GM18870 (cell line): Measurements from ENCODE around the gene IL22RA1.

Experiments used
- ATAC-seq: cut with Tn5 transposase; IDR thresholded peaks from one replicate; pipeline ENCODE4 v1.9.1; 2021; ENCODE audit warnings: moderate library complexity; ENCODE audit not compliant: unreplicated experiment

The IL22RA1 gene

GRCh38 chr1:24117722-24118409 lies 25.1 kb downstream of the IL22RA1 start:
- no peak for ATAC-seq

GRCh38 chr1:24117132-24117531 lies 25.8 kb downstream of the IL22RA1 start:
- ATAC-seq = no peak

- ATAC-seq = no peak
Measured at GRCh38 chr1:24114753-24115152, 28.2 kb downstream of the IL22RA1 start.

DNA sequence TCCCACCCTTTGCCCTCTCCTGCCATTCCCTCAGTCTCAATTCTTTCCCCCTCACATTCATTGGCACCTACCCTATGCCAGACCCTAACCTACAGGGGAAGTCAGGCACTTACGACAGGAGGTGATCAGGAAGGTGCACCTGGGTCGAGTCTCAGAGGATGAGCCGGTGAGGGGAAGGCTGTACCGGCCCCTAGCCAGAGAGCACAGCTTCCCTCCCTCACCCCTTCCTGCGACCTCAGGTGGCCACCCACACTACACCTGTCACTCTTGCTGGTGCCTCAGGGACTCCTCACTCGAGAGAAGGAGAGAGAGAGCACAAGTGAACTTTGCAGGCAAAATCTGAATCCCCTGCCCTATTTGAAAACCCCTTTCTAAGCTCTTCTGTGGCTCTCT lies 29.3 kb downstream of the IL22RA1 start:
- no peak for ATAC-seq

DNA sequence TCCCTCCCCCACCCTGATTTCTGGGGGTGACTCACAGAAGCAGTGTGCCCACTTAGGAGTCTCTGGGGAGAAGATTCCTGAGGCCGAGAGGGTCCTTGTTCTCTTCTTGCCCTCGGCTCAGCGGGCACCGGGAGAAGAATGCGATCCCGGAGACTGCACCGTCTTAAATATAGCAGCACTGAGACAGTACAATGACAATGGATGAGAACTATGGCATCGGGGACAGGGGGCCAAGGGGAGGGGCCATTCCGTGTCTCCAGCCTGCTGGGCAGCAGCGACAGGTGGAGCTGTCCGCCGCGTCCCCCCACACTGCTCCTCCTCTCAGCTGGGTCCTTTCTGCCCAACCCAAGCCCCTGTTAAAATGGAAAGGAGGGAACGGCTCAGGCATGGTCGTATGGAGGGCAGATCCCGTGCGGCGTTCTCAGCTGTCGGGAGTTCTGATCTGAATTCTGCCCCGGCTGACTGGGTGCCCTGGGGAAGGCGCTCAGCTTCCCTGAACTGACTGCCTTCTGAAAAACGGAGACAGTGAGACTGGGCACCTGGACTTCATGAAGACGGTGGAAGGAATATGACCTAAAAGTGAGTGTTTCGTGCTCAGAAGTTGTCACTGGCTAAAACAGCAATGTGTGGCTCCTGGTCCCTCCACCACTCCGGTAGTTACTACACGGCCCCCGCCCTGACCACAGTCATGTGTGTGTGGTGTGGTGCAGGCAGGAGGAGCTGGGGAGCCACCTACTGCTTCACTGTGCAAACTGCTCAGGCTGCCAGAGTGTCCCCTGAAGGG lies 30.8 kb downstream of the IL22RA1 start, which contains the start of gene MYOM3:
Gene MYOM3 (minus strand): TSS at position 140 of the 784 bp plus-strand sequence. CDS start 3,499 bp downstream, outside the sequence.
- ATAC-seq = no peak

DNA sequence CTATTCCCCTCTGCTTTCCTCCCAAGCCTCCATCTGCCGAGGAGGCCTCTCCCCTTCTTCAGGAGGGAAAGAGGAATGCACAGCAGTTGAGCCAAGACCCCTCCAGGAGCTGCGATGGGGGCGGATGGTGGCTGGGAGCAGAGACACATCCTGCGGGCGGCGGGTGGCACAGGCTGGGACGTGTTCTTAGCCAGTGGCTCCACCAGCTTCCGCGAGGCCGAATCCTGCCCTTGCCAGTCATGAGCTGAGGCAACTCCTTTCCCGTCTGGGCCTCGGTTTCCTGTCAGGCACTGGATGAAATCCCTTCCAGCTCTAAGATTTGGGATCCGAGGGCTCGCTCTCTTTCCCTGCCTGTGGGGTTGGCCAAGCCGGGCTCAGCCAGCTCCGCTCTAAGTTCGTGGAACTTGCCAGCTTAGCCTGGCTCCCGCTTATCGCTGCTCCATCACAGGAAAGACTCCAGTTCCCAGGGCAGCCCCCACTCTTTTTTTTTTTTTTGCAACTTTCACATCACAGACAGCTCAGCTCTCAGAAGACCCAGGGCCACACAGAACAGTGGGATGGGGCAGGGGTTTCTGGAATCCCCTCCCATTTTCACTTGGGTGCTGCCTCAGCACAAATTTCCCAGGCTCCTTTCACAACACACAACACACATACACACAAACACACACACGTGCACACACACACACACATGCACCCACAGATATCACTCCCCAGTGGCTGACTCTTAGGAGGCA lies 31.5 kb downstream of the IL22RA1 start:
- no peak for ATAC-seq

GRCh38 chr1:24110642-24111261 lies 32.2 kb downstream of the IL22RA1 start:
- no peak for ATAC-seq

DNA sequence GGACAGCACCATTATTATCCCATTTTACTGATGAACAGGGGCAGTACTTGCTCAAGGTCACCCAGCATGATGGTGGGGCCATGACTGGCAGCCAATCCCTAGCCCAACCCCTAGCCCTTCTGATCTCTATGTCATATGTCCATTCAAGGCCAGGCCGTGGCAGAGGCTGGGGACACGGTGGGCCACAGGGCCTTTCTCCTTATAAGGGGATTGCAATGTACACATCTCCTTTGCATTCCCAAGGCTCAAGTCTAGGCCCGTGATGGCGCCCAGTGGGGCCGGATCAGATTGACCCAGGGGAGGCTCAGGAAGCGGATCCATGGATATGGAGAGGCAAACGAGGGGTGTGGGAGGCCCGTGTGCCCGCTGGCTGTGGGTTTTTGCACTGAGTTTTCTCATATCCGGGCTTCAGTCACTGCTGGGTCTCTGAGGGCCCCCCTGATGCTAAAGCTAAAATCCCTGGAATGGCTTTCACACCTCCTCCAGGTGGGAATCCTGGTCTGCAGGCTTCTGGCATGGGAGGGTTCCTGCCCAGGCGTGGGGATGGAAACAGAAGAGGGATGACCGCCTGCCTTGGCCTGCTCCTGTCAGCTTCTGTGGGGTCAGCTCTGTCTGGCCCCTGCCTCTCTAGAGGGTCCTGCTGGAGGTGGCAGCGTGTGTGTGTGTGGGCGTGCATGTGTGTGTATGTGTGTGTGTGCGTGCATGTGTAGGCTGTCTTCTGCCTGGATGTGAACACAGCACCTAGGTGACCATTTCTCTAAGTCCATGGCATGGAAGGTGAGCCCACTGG lies 33.1 kb downstream of the IL22RA1 start:
- ATAC-seq = no peak

GRCh38 chr1:24109166-24109483 lies 33.8 kb downstream of the IL22RA1 start:
- ATAC-seq = no peak

DNA sequence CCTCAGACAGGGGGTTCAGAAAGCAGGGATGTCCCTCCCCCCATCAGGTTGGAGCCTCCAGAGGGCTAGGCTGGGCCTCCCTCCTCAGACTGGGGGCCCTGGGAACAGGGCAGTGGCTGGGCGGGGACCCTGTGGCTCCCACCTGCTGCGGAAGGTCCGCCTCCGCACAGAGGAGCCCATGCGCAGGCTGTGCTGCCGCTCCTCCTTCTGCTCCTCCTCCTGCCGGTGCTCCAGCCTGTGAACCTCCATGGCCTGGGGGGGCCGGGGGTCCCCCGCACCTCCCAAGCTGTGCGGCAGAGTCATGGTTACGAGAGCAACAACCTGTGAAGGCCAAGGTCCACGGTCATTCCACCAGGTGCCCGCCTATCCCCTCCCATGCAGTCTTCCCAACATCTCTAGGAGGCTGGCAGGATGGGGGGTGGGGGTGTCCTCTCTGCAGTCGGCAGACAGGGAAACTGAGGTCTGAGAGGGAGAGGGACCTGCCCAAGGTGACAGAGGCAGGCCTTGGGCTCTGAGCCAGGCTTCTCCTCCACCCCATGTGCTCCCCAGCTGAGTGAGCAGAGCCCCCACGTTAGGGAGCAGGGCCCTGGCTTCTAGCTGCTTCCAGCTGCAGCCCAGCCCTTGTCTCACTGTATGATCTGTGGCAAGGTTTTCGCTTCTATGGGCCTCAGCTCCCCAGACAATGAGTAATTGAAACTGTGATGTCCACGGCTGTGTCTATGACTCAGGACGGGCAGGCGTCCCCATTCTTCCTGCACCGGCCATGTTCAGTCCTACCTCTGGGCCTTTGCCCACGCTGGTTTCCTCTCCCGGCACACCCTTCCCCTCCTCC lies 34.4 kb downstream of the IL22RA1 start:
- ATAC-seq = no peak

DNA sequence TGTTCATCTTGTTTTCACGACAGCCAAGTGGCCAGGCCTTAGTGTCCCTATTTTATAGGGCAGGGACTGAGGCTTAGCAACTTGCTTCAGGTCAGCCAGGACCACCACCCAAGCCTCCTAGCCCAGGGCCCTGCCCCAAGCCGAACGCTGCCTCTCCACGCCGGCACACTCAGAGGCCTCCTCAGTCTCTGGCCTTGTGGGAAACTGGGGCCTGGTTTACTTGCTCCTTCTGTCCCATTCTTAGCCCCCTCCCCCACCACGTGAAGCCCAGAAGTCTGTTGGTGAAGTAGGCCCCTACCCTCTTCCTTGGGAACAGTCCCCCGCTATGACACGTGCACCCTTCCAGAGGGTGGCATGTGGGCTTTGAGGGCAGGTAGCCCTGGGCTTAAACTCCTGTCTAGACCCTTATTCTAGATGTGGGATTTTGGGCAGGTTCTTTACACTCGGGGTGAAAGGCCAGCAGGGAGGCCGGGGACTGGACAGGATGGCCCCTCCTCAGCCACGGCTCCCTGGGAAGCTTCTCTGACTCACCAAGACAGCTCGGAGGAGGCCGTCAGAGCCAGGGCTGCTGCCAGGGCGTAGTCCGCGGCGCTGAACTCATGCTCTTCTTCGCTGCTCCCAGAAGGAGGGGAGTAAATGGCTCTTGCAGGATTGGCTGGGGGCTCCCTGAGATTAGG lies 35.3 kb downstream of the IL22RA1 start:
- no peak for ATAC-seq

- ATAC-seq = no peak
Measured at GRCh38 chr1:24105368-24106160, 37.4 kb downstream of the IL22RA1 start.

GRCh38 chr1:24104854-24105253 lies 38.1 kb downstream of the IL22RA1 start:
- ATAC-seq = no peak

DNA sequence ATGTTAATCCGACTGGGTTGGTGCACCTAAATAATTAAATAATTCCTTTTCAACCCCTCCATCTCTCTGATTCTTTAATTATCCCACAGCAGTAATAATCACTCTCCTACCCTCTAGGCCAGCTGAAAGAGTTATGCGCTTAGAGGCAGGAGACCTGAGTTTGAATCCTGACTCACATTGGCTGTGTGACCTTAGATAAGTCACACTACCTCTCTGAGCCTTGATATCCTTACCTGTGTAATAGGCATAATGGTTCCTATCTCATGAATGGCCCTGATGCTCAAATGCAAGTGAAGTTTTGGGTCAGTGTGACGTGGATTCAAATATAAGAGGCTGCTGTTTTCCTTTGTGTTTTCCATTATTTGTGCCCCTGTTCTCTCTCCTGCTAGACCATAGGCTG lies 39.1 kb downstream of the IL22RA1 start:
- ATAC-seq = no peak

DNA sequence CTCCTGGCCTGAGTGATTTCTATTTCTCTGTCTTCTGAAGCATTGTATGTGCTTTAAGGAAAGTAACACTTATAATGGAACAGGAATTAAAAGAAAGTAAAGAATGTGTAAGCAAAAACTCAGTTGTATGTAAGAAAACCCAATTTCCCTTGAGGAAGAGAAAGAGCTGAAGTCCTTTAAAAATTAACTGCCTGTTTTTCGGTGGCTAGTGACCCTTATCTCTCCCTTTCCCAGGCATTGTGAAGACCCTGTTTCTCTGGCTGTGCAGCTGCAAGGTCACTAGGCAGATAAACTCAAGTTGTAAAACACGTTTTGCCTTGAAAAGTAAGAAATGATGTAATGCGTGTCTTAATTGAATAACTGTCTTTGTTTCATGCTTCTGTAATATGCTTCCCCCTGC lies 39.5 kb downstream of the IL22RA1 start:
- no peak for ATAC-seq

DNA sequence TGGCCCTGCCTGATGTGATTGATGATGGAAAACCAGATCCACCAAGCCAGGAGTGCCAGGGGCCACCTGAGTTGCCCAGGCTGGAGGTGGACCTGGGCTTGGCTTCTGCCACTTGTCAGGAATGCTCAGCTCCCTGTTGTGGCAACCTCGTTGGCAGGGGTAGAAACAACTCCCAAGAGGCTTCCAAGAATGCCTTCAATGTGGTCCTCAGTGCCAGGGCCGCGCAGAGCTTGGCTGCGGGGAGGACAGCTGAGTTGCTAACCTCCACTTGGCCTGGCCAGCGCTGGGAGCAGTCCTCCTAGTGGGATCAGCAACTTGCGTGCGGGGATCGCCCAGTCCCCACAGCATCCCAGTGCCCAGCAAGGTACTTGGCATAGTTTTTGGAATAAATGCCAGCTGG lies 40.0 kb downstream of the IL22RA1 start:
- ATAC-seq = no peak

DNA sequence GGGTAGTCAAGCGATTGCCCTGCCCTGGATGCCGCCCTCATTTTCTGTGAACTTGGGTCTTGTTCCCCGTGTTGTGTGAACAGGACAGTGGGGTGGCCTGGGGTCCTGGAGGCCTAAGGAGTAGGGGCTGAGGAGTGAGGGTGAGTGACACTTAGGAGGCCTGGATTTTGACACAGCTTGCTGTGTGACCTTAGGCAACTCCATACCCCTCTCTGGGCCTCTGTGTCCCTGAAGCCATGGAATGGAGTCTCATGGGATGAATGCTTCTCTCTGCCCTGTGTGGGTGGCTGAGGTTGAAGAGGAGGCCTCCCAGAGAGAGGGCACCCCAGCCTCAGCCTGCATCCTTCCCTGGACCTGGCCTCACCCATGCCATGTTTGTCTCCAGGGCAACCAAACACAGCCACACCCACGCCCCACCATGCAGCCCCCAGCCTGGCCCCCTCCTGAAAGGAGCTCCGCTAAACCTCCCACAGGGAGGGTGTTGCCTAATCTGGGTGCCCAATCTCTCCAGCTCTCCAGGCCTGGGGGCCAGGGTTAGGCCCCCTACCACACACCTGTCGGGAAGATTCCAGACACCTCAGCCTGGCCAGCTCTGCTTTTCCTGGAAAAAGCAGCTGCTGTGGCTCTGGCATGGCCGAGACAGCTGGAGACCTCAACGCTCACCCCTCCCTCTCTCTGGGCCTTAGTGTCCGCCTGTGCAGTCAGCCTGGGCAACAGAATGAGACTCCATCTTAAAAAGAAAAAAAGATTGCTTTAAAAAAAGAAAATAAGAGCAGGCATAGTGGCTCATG lies 40.9 kb downstream of the IL22RA1 start:
- no peak for ATAC-seq
